Neural progenitor cell (in vitro differentiated cells): Measurements from ENCODE around the gene EXOC4. TPM values are rescaled to one million over a fixed set of nuclear protein-coding genes. Genes with fewer than 3 reads are reported as not detected.

Source experiments
- DNase-seq: peaks from one replicate; pipeline ENCODE4 v3.0.0-alpha.2; 2016; ENCODE audit warnings: low spot score
- H2AFZ ChIP-seq: fragments of 200-600 bp; sonication (generic); replicated peaks from 2 replicates; pipeline ENCODE4 v1.6.1; 2016; ENCODE audit warnings: antibody characterized with exemption
- H3F3A ChIP-seq: fragments of 200-600 bp; sonication (generic); 2 replicates; pipeline ENCODE4 v1.6.1; 2016; ENCODE audit warnings: antibody characterized with exemption, low read depth
- H3K27ac ChIP-seq: fragments of 200-600 bp; sonication (generic); 2 replicates; pipeline ENCODE4 v1.5.1; 2016; ENCODE audit warnings: mild to moderate bottlenecking
- H3K27me3 ChIP-seq: fragments of 200-600 bp; sonication (generic); 2 replicates; pipeline ENCODE4 v1.6.1; 2016; ENCODE audit warnings: mild to moderate bottlenecking, moderate library complexity
- H3K36me3 ChIP-seq: fragments of 200-600 bp; sonication (generic); 2 replicates; pipeline ENCODE4 v1.5.1; 2016
- H3K4me1 ChIP-seq: fragments of 200-600 bp; sonication (generic); 2 replicates; pipeline ENCODE4 v1.6.1; 2016; ENCODE audit warnings: mixed run types
- H3K4me2 ChIP-seq: fragments of 200-600 bp; sonication (generic); 2 replicates; pipeline ENCODE4 v1.6.1; 2016
- H3K4me3 ChIP-seq: fragments of 200-600 bp; sonication (generic); 2 replicates; pipeline ENCODE4 v1.5.1; 2016
- H3K79me2 ChIP-seq: fragments of 200-600 bp; sonication (generic); 2 replicates; pipeline ENCODE4 v1.6.1; 2016; ENCODE audit warnings: low read depth
- H3K9ac ChIP-seq: fragments of 200-600 bp; sonication (generic); 2 replicates; pipeline ENCODE4 v1.6.1; 2016
- H3K9me3 ChIP-seq: fragments of 200-600 bp; sonication (generic); 2 replicates; pipeline ENCODE4 v1.5.1; 2016; ENCODE audit warnings: low read depth
- H4K20me1 ChIP-seq: fragments of 200-600 bp; sonication (generic); 2 replicates; pipeline ENCODE4 v1.6.1; 2016; ENCODE audit warnings: low read depth
- H3K27ac Mint-ChIP-seq: 3 replicates; pipeline ENCODE4 v1.8.0; 2021; ENCODE audit warnings: mixed read lengths
- H3K27me3 Mint-ChIP-seq: 2 replicates; pipeline ENCODE4 v1.8.0; 2022; ENCODE audit warnings: low read depth, mild to moderate bottlenecking, inconsistent platforms, moderate library complexity, mixed read lengths; ENCODE audit not compliant: insufficient read depth
- H3K36me3 Mint-ChIP-seq: 3 replicates; pipeline ENCODE4 v1.8.0; 2021; ENCODE audit warnings: mixed read lengths
- H3K4me1 Mint-ChIP-seq: 3 replicates; pipeline ENCODE4 v1.8.0; 2021; ENCODE audit warnings: mixed read lengths
- H3K4me3 Mint-ChIP-seq: 3 replicates; pipeline ENCODE4 v1.8.0; 2021; ENCODE audit warnings: mild to moderate bottlenecking, moderate library complexity, mixed read lengths
- H3K9me3 Mint-ChIP-seq: 3 replicates; pipeline ENCODE4 v1.8.0; 2020; ENCODE audit warnings: mixed read lengths
- EZH2 ChIP-seq: fragments of 200-600 bp; sonication (generic); IDR thresholded peaks from 2 replicates; pipeline ENCODE4 v1.6.1; 2017; ENCODE audit warnings: antibody characterized with exemption, mild to moderate bottlenecking, moderate library complexity
- EZH2phosphoT487 ChIP-seq: fragments of 200-600 bp; sonication (generic); IDR thresholded peaks from 2 replicates; pipeline ENCODE4 v1.6.1; 2017; ENCODE audit warnings: antibody characterized with exemption
- total RNA-seq: library from RNA; depleted of rRNA; stranded (reverse); fragments of >200 nt; gene quantifications from 2 replicates; pipeline ENCODE4 v1.2.3, GENCODE V29; 2015; ENCODE audit warnings: low replicate concordance
- TF ChIP-seq, protein P1 (sequence below): fragments of 200-600 bp; sonication (generic); IDR thresholded peaks from 2 replicates; pipeline ENCODE4 v1.5.1; 2017; ENCODE audit warnings: antibody characterized with exemption, mild to moderate bottlenecking

The EXOC4 gene
- total RNA-seq, 1 donor from 2014 or later = 129 TPM

DNA sequence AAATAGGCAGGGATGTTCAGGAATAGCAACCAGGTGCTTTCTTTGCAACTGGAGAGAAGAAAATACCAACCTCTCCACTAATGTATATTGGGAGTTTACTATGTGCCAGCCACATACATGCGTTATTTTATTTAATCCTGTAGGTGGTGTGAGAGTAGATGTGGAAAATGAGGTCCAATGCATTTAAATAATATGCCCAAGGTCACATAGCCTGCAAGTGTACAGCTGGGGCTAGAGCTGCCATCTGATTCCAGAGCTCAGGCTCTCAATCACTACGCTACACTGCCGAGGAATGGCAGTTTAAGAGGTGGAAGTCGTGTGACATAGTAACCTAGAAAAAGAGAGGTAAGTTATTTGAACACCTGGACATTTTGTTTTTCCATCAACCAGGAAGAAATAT, 277.0 kb downstream of the EXOC4 start:
- H3K9ac ChIP-seq = no peak overlapping the region
- TF ChIP-seq EZH2phosphoT487 = no peak
- no peak for TF ChIP-seq EZH2
- TF ChIP-seq, protein P1, sequence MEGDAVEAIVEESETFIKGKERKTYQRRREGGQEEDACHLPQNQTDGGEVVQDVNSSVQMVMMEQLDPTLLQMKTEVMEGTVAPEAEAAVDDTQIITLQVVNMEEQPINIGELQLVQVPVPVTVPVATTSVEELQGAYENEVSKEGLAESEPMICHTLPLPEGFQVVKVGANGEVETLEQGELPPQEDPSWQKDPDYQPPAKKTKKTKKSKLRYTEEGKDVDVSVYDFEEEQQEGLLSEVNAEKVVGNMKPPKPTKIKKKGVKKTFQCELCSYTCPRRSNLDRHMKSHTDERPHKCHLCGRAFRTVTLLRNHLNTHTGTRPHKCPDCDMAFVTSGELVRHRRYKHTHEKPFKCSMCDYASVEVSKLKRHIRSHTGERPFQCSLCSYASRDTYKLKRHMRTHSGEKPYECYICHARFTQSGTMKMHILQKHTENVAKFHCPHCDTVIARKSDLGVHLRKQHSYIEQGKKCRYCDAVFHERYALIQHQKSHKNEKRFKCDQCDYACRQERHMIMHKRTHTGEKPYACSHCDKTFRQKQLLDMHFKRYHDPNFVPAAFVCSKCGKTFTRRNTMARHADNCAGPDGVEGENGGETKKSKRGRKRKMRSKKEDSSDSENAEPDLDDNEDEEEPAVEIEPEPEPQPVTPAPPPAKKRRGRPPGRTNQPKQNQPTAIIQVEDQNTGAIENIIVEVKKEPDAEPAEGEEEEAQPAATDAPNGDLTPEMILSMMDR = no peak

DNA sequence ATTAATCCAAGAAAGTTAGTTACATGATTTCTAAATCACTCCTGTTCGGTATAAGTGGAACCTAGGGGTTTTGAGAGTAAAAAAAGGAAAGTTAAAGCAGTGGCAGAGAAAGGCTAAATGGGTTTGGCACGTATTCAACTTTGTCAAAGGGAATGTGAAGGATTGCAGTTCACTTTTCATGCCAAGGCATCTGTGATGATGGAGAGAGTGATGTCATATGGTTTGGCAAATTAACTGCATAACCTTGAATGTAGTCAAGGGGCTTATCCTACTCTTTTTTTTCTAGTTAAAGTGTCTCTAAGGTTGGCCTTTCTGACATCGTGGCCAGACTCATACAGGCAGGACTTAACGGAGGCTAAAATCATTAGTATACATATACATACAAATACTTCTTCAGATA, 277.8 kb downstream of the EXOC4 start:
- no peak overlapping the region for H3K4me2 ChIP-seq
- H3K9me3 ChIP-seq = no peaks in the 10 kb centered on the region
- H3K9ac ChIP-seq = no peak overlapping the region
- no peaks in the 10 kb centered on the region for H3K79me2 ChIP-seq
- no peak overlapping the region for H3K27ac Mint-ChIP-seq
- H3K36me3 Mint-ChIP-seq = no peaks in the 10 kb centered on the region
- H2AFZ ChIP-seq = no peak overlapping the region
- H3K9me3 Mint-ChIP-seq = no peaks in the 10 kb centered on the region
- TF ChIP-seq, protein P1 = no peak
- TF ChIP-seq EZH2phosphoT487 (no peak), EZH2 (no peak)
- no peak overlapping the region for H3K27ac ChIP-seq
- H3K4me3 ChIP-seq = no peak overlapping the region
- DNase-seq = no peak
- no peak overlapping the region for H3K4me3 Mint-ChIP-seq
- peaks cover 12% of the 10 kb centered on the region for H4K20me1 ChIP-seq
- peaks cover 5% of the 10 kb centered on the region for H3K4me1 Mint-ChIP-seq
- no peaks in the 10 kb centered on the region for H3K27me3 Mint-ChIP-seq
- no peaks in the 10 kb centered on the region for H3F3A ChIP-seq
- no peaks in the 10 kb centered on the region for H3K27me3 ChIP-seq
- H3K4me1 ChIP-seq = no peaks in the 10 kb centered on the region
- H3K36me3 ChIP-seq = no peaks in the 10 kb centered on the region

More for the DNA sequence above, 277.0 kb downstream of the EXOC4 start:
- Histone ChIP-seq H4K20me1 (peaks cover 12% of the 10 kb centered on the region), H3K4me2 (no peak overlapping the region), H3K27me3 (no peaks in the 10 kb centered on the region), H3K27ac (no peak overlapping the region), H2AFZ (no peak overlapping the region), H3K9me3 (no peaks in the 10 kb centered on the region), H3K4me3 (no peak overlapping the region), H3F3A (no peaks in the 10 kb centered on the region), H3K79me2 (peaks cover 4% of the 10 kb centered on the region), H3K4me1 (no peaks in the 10 kb centered on the region), H3K36me3 (no peaks in the 10 kb centered on the region)
- H3K4me3 Mint-ChIP-seq = no peak overlapping the region
- no peak for DNase-seq
- H3K4me1 Mint-ChIP-seq = peaks cover 5% of the 10 kb centered on the region
- H3K27me3 Mint-ChIP-seq = no peaks in the 10 kb centered on the region
- H3K27ac Mint-ChIP-seq = no peak overlapping the region
- H3K9me3 Mint-ChIP-seq = no peaks in the 10 kb centered on the region
- H3K36me3 Mint-ChIP-seq = no peaks in the 10 kb centered on the region

DNA sequence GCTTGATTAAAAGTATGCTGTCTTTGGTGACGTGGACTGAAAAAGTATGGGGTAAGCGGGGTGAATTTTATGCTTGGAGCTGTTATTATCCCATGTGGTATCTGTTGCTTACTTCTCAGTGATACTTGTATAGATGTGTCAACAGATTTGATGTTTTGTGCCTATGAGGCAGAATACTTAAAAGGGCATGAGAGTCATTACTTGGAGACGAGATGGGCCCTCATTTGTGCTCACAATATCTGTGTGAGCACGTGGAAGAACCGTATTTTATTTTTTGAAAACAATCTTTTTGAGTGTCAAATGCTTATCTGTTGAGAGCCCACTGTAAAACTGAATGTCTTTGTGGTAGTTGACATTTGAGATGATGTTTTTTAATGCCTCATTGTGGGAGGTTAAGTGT, 281.9 kb downstream of the EXOC4 start:
- Histone ChIP-seq H3K27me3 (no peaks in the 10 kb centered on the region), H3K9ac (no peak overlapping the region), H3K4me3 (no peak overlapping the region), H3K36me3 (no peaks in the 10 kb centered on the region), H3K9me3 (no peaks in the 10 kb centered on the region), H3K27ac (no peak overlapping the region), H3K4me1 (no peaks in the 10 kb centered on the region), H3K79me2 (no peaks in the 10 kb centered on the region), H3K4me2 (no peak overlapping the region), H2AFZ (no peak overlapping the region), H4K20me1 (peaks cover 5% of the 10 kb centered on the region), H3F3A (no peaks in the 10 kb centered on the region)
- H3K9me3 Mint-ChIP-seq = no peaks in the 10 kb centered on the region
- no peaks in the 10 kb centered on the region for H3K4me1 Mint-ChIP-seq
- no peaks in the 10 kb centered on the region for H3K36me3 Mint-ChIP-seq
- no peak for TF ChIP-seq EZH2phosphoT487
- DNase-seq = no peak
- H3K4me3 Mint-ChIP-seq = no peak overlapping the region
- no peak overlapping the region for H3K27ac Mint-ChIP-seq
- no peaks in the 10 kb centered on the region for H3K27me3 Mint-ChIP-seq

DNA sequence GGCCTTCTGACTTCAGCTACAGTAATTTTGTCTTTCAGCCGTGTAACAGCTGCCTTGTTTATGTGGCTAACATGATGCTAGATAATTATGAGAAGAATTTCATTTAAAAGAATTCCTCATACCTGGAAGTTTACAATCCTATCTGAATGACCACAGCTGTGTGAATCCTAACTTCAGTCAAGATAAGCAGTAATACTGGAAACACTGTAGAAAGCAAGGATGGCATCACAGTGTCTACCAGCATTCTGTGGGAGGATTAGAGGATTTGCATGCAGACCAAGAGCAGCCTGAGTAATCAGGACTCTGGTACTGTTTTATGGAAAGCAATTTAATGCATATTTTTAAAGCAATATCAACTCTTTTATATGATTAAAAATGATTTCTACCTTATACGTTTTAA, 282.4 kb downstream of the EXOC4 start:
- no peaks in the 10 kb centered on the region for H3K36me3 Mint-ChIP-seq
- H4K20me1 ChIP-seq = peaks cover 5% of the 10 kb centered on the region
- no peaks in the 10 kb centered on the region for H3F3A ChIP-seq
- no peak overlapping the region for H3K4me3 Mint-ChIP-seq
- TF ChIP-seq, protein P1 = no peak
- no peak for TF ChIP-seq EZH2
- no peak for TF ChIP-seq EZH2phosphoT487
- H3K4me1 Mint-ChIP-seq = no peaks in the 10 kb centered on the region
- H3K27me3 Mint-ChIP-seq = no peaks in the 10 kb centered on the region
- peak; percentile 17 for DNase-seq
- H3K27ac Mint-ChIP-seq = no peak overlapping the region
- no peak overlapping the region for H3K27ac ChIP-seq
- no peaks in the 10 kb centered on the region for H3K36me3 ChIP-seq
- H3K4me2 ChIP-seq = no peak overlapping the region
- H3K27me3 ChIP-seq = no peaks in the 10 kb centered on the region
- no peaks in the 10 kb centered on the region for H3K4me1 ChIP-seq
- no peaks in the 10 kb centered on the region for H3K9me3 ChIP-seq
- H3K9ac ChIP-seq = no peak overlapping the region
- H3K4me3 ChIP-seq = no peak overlapping the region
- H3K79me2 ChIP-seq = no peaks in the 10 kb centered on the region
- H2AFZ ChIP-seq = no peak overlapping the region
- no peaks in the 10 kb centered on the region for H3K9me3 Mint-ChIP-seq
